ENCODE measurements around the gene MDN1. TPM values are rescaled to one million over a fixed set of nuclear protein-coding genes. Genes with fewer than 3 reads are reported as not detected.

The MDN1 gene
- total RNA-seq, 2 experiments from 2014 or later = 40.3 to 40.4 TPM

DNA sequence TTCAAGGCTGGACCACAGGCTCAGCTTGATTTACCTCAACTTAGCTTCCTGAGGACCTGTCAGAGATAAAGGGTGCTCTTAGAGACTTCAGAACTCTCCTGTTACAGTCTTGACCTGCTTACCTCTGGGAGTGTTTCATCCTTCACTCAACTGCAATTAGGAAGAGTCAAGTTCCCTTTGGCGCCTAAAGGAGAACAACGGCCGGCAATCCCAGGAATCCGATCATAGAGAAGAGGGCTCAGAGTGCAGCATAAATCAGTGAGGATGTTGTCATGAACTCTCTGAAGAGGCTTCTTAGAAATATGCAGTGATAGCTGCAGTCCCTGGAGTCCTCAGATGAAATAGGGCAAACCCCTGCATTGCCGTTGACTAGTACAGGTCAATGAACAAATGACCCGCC is 217.4 kb downstream of the MDN1 start:
- POLR2A ChIA-PET = no interaction called here
- no peak for DNase-seq

DNA sequence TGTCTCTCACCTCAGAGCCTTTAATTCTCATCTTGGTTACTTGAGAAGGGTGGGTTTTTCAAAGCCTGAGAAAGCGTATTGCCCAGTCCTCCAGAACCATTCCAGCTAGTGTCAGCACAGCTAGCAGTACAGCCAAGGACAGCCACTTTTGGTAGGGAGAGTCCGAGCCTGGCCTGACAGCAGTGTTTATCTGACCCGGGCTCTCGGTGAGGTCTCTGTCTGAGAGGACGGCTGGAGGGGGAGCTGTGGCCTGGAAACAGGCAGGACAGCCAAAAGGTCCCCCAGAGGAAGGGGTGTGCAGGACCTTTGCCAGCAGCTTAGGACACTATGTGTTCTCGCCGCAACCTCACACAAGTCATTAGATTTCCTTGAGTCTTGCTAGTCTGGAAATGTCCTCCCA is 219.9 kb downstream of the MDN1 start:
- Histone ChIP-seq H3K4me3 (ENCODE audit: low read length) (no peak overlapping the region), H3K27me3 (ENCODE audit: control insufficient read depth in 1 of 2, insufficient read depth in 2 of 2, low read length in 2 of 2) (no peaks in the 10 kb centered on the region), H3K9me3 (ENCODE audit: control insufficient read depth in 1 of 2, insufficient read depth in 1 of 2, low read length in 2 of 2) (no peaks in the 10 kb centered on the region), H3K4me1 (ENCODE audit: insufficient read depth, low read length) (peaks cover 7% of the 10 kb centered on the region), H3K27ac (ENCODE audit: low read depth in 1 of 2, low read length in 2 of 2) (no peak overlapping the region), H3K36me3 (ENCODE audit: insufficient read depth, low read length) (no peaks in the 10 kb centered on the region)
- Mint-ChIP-seq H3K4me3 (no peak overlapping the region), H3K27ac (no peak overlapping the region), H3K9me3 (no peaks in the 10 kb centered on the region), H3K4me1 (ENCODE audit: low read depth) (peaks cover 17% of the 10 kb centered on the region), H3K36me3 (ENCODE audit: low read depth) (no peaks in the 10 kb centered on the region), H3K27me3 (no peaks in the 10 kb centered on the region)
- CTCF ChIA-PET = no interaction called here
- POLR2A ChIA-PET = no interaction called here
- DNase-seq (no peak), ATAC-seq (ENCODE audit: poor library complexity) (no peak)
- intact Hi-C loops (cut with DNase I, micrococcal nuclease) = no loop called here
- TF ChIP-seq, protein P1, sequence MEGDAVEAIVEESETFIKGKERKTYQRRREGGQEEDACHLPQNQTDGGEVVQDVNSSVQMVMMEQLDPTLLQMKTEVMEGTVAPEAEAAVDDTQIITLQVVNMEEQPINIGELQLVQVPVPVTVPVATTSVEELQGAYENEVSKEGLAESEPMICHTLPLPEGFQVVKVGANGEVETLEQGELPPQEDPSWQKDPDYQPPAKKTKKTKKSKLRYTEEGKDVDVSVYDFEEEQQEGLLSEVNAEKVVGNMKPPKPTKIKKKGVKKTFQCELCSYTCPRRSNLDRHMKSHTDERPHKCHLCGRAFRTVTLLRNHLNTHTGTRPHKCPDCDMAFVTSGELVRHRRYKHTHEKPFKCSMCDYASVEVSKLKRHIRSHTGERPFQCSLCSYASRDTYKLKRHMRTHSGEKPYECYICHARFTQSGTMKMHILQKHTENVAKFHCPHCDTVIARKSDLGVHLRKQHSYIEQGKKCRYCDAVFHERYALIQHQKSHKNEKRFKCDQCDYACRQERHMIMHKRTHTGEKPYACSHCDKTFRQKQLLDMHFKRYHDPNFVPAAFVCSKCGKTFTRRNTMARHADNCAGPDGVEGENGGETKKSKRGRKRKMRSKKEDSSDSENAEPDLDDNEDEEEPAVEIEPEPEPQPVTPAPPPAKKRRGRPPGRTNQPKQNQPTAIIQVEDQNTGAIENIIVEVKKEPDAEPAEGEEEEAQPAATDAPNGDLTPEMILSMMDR (IDR thresholded peaks at IDR 0.05) = no peak

More for the DNA sequence above, 217.4 kb downstream of the MDN1 start:
- Mint-ChIP-seq H3K36me3 (ENCODE audit: low read depth) (no peaks in the 10 kb centered on the region), H3K27ac (no peak overlapping the region), H3K9me3 (no peaks in the 10 kb centered on the region), H3K4me1 (ENCODE audit: low read depth) (no peaks in the 10 kb centered on the region), H3K27me3 (no peaks in the 10 kb centered on the region), H3K4me3 (no peak overlapping the region)
- Histone ChIP-seq H3K4me3 (ENCODE audit: low read length) (no peak overlapping the region), H3K9me3 (ENCODE audit: control insufficient read depth in 1 of 2, insufficient read depth in 1 of 2, low read length in 2 of 2) (no peaks in the 10 kb centered on the region), H3K27me3 (ENCODE audit: control insufficient read depth in 1 of 2, insufficient read depth in 2 of 2, low read length in 2 of 2) (no peaks in the 10 kb centered on the region), H3K27ac (ENCODE audit: low read depth in 1 of 2, low read length in 2 of 2) (no peak overlapping the region), H3K36me3 (ENCODE audit: insufficient read depth, low read length) (no peaks in the 10 kb centered on the region), H3K4me1 (ENCODE audit: insufficient read depth, low read length) (no peaks in the 10 kb centered on the region)
- no peak for ATAC-seq (ENCODE audit: poor library complexity)
- TF ChIP-seq, protein P1 (IDR thresholded peaks at IDR 0.05) = no peak
- intact Hi-C loops (cut with DNase I, micrococcal nuclease) = no loop called here
- CTCF ChIA-PET = no interaction called here

DNA sequence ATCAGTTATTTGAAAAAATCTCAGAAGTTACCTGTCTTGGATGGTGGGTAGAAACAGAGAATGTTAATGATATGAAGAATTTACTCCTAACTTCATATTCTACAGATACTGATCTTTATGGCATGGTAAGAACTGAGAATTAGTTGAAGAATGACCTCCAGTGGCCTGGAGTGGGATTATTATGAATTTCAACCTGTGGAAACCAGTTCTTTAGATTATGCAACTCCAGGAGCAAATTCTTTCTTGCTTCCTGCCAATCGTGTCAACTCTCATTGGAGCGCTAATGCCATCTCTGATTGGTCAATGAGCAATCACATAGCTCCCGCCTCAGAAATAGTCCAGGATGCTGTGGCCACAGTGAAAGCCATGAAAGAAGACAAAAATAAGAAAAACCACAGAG is 221.6 kb downstream of the MDN1 start:
- peaks cover 17% of the 10 kb centered on the region for H3K4me1 Mint-ChIP-seq (ENCODE audit: low read depth)
- H3K9me3 ChIP-seq (ENCODE audit: control insufficient read depth in 1 of 2, insufficient read depth in 1 of 2, low read length in 2 of 2) = no peaks in the 10 kb centered on the region
- H3K27ac Mint-ChIP-seq = no peak overlapping the region
- no peaks in the 10 kb centered on the region for H3K27me3 ChIP-seq (ENCODE audit: control insufficient read depth in 1 of 2, insufficient read depth in 2 of 2, low read length in 2 of 2)
- DNase-seq = peak in 1 of 14 experiments; percentile 5
- H3K9me3 Mint-ChIP-seq = no peaks in the 10 kb centered on the region
- no peaks in the 10 kb centered on the region for H3K36me3 Mint-ChIP-seq (ENCODE audit: low read depth)
- H3K4me3 ChIP-seq (ENCODE audit: low read length) = no peak overlapping the region
- POLR2A ChIA-PET = no interaction called here
- H3K4me3 Mint-ChIP-seq = no peak overlapping the region
- intact Hi-C loops (cut with DNase I, micrococcal nuclease) = no loop called here
- H3K36me3 ChIP-seq (ENCODE audit: insufficient read depth, low read length) = no peaks in the 10 kb centered on the region
- CTCF ChIA-PET = no interaction called here
- no peak for ATAC-seq (ENCODE audit: poor library complexity)
- no peaks in the 10 kb centered on the region for H3K27me3 Mint-ChIP-seq
- no peak overlapping the region for H3K27ac ChIP-seq (ENCODE audit: low read depth in 1 of 2, low read length in 2 of 2)
- TF ChIP-seq, protein P1 (IDR thresholded peaks at IDR 0.05) = no peak
- peaks cover 7% of the 10 kb centered on the region for H3K4me1 ChIP-seq (ENCODE audit: insufficient read depth, low read length)

All from CD4-positive, alpha-beta T cell (primary cell).